Colonic mucosa (tissue), 4 donors: Measurements from ENCODE around the gene FBXO15. TPM values are rescaled to one million over a fixed set of nuclear protein-coding genes. Genes with fewer than 3 reads are reported as not detected.

Source experiments
- DNase-seq: peaks from one replicate; pipeline ENCODE4 v3.0.0-alpha.2; 2020
- H3K27ac ChIP-seq: fragments of 200-600 bp; one replicate; pipeline ENCODE4 v1.8.0; 2021
- H3K27me3 ChIP-seq: fragments of 200-600 bp; one replicate; pipeline ENCODE4 v1.8.0; 2021
- H3K36me3 ChIP-seq: fragments of 200-600 bp; one replicate; pipeline ENCODE4 v1.8.0; 2021
- H3K4me1 ChIP-seq: fragments of 200-600 bp; one replicate; pipeline ENCODE4 v1.8.0; 2021; ENCODE audit warnings: mild to moderate bottlenecking
- H3K4me3 ChIP-seq: fragments of 200-600 bp; one replicate; pipeline ENCODE4 v1.8.0; 2021
- H3K9ac ChIP-seq, 2 donors: one replicate each; pipeline ENCODE4 v1.7.0; 2013; ENCODE audit warnings: control low read depth in 2 of 2, low read depth in 2 of 2, low read length in 2 of 2
- H3K9me3 ChIP-seq: fragments of 200-600 bp; one replicate; pipeline ENCODE4 v1.8.0; 2021
- CTCF ChIP-seq: fragments of 200-600 bp; IDR thresholded peaks from one replicate; pipeline ENCODE4 v1.8.0; 2022; ENCODE audit warnings: antibody characterized with exemption, mild to moderate bottlenecking
- intact Hi-C: fragments of 100-400 bp; cut with DNase I; formaldehyde crosslinking; loops from one replicate; pipeline ENCODE4 v1.14.1; 2022
- total RNA-seq, 2 donors: library from RNA; stranded (reverse); fragmentation: NEBNext Ultra II Directional in 1 of 2; extraction: Animal tissue kit (Norgen Biotek cat#: 25700) in 1 of 2; gene quantifications; one replicate each; pipeline ENCODE4 v1.2.1, GENCODE V29; 2021
- donor health status: healthy.
- donor health status: DM: no; HTN: no; CAD: no.
- donor health status: DM: no; HTN: no; CAD: no.

FBXO15 gene
- total RNA-seq, 2 donors from 2014 or later = not detected

- no peaks in the 10 kb centered on the region for H3K36me3 ChIP-seq
- H3K9ac ChIP-seq = no peak overlapping the region
- no peaks in the 10 kb centered on the region for H3K9me3 ChIP-seq
- no peaks in the 10 kb centered on the region for H3K27me3 ChIP-seq
- no peak overlapping the region for H3K27ac ChIP-seq
- no peak overlapping the region for H3K4me3 ChIP-seq
- no peak for DNase-seq
- no peaks in the 10 kb centered on the region for H3K4me1 ChIP-seq
- intact Hi-C loops = no loop called here
- TF ChIP-seq CTCF = no peak
Measured at GRCh38 chr18:74179623-74180199, 32.1 kb upstream of the FBXO15 start.

- Histone ChIP-seq H3K9ac (no peak overlapping the region), H3K27me3 (no peaks in the 10 kb centered on the region), H3K4me3 (no peak overlapping the region), H3K4me1 (no peaks in the 10 kb centered on the region), H3K36me3 (no peaks in the 10 kb centered on the region), H3K27ac (no peak overlapping the region), H3K9me3 (no peaks in the 10 kb centered on the region)
- DNase-seq = no peak
- no peak for TF ChIP-seq CTCF
- intact Hi-C loops = no loop called here
Measured at GRCh38 chr18:74178884-74179283, 31.2 kb upstream of the FBXO15 start.

GRCh38 chr18:74175658-74176057, 28.0 kb upstream of the FBXO15 start:
- Histone ChIP-seq H3K9me3 (no peaks in the 10 kb centered on the region), H3K4me1 (no peaks in the 10 kb centered on the region), H3K27me3 (no peaks in the 10 kb centered on the region), H3K27ac (no peak overlapping the region), H3K4me3 (no peak overlapping the region), H3K9ac (no peak overlapping the region), H3K36me3 (no peaks in the 10 kb centered on the region)
- no peak for TF ChIP-seq CTCF
- intact Hi-C loops = no loop called here
- DNase-seq = no peak

- no peak for DNase-seq
- intact Hi-C loops = no loop called here
- no peaks in the 10 kb centered on the region for H3K36me3 ChIP-seq
- no peak overlapping the region for H3K9ac ChIP-seq
- no peak for TF ChIP-seq CTCF
- H3K27ac ChIP-seq = no peak overlapping the region
- no peaks in the 10 kb centered on the region for H3K9me3 ChIP-seq
- no peaks in the 10 kb centered on the region for H3K27me3 ChIP-seq
- H3K4me1 ChIP-seq = no peaks in the 10 kb centered on the region
- H3K4me3 ChIP-seq = no peak overlapping the region
Measured at GRCh38 chr18:74173434-74173750, 25.8 kb upstream of the FBXO15 start.

GRCh38 chr18:74172697-74173433, 25.2 kb upstream of the FBXO15 start:
- Histone ChIP-seq H3K36me3 (no peaks in the 10 kb centered on the region), H3K9me3 (no peaks in the 10 kb centered on the region), H3K27me3 (no peaks in the 10 kb centered on the region), H3K9ac (no peak overlapping the region), H3K4me1 (no peaks in the 10 kb centered on the region), H3K4me3 (no peak overlapping the region), H3K27ac (no peak overlapping the region)
- no peak for DNase-seq
- intact Hi-C loops = no loop called here
- no peak for TF ChIP-seq CTCF
